ENCODE measurements around the gene ZNF70. TPM values are rescaled to one million over a fixed set of nuclear protein-coding genes. Genes with fewer than 3 reads are reported as not detected.

ZNF70 gene
- total RNA-seq, 1 experiment from 2014 or later, result 3.2 TPM

DNA sequence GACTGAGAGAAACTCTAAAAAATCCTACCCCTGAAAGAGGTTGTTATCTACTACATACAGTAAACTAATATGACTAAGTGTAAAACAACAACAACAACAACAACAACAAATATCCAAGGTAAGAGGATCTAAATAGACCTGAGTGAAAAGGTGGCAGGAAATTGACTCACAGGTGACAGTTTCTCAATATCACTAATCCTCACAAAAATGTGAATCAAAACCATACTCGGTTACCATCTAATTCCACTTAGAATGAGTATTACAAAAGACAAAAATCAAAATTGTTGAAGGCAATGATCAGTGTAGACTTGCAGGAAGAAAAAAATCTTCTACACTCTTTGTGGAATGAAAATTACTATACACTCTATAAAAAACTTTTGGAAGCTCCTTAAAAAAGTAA lies 42.6 kb downstream of the ZNF70 start:
- Histone ChIP-seq H3K4me1 (ENCODE audit: control insufficient read depth, insufficient read depth, low read length) (no peaks in the 10 kb centered on the region), H3K27ac (ENCODE audit: low read length) (no peak overlapping the region), H3K36me3 (ENCODE audit: control insufficient read depth, insufficient read depth, low read length) (peaks cover 4% of the 10 kb centered on the region), H3K27me3 (ENCODE audit: control insufficient read depth, insufficient read depth, low read length) (no peaks in the 10 kb centered on the region), H3K9me3 (ENCODE audit: control insufficient read depth, insufficient read depth, low read depth, low read length) (no peaks in the 10 kb centered on the region), H3K4me3 (ENCODE audit: low read depth in 2 of 2, low read length in 2 of 2) (no peak overlapping the region)
- no TSS peak for BruUV-seq (replicated peaks)
- DNase-seq (ENCODE audit: low read depth, low spot score) (no peak), ATAC-seq (no peak)
- ChIA-PET CTCF (no interaction called here), POLR2A (no interaction called here)
- in situ Hi-C loops (cut with HindIII; ENCODE audit: low pct_unique_long_range_greater_than_20kb, low sequenced_read_pairs) (no loop called here), intact Hi-C loops (cut with micrococcal nuclease; ENCODE audit: unreplicated experiment) (no loop called here)
- TF ChIP-seq, protein P1, sequence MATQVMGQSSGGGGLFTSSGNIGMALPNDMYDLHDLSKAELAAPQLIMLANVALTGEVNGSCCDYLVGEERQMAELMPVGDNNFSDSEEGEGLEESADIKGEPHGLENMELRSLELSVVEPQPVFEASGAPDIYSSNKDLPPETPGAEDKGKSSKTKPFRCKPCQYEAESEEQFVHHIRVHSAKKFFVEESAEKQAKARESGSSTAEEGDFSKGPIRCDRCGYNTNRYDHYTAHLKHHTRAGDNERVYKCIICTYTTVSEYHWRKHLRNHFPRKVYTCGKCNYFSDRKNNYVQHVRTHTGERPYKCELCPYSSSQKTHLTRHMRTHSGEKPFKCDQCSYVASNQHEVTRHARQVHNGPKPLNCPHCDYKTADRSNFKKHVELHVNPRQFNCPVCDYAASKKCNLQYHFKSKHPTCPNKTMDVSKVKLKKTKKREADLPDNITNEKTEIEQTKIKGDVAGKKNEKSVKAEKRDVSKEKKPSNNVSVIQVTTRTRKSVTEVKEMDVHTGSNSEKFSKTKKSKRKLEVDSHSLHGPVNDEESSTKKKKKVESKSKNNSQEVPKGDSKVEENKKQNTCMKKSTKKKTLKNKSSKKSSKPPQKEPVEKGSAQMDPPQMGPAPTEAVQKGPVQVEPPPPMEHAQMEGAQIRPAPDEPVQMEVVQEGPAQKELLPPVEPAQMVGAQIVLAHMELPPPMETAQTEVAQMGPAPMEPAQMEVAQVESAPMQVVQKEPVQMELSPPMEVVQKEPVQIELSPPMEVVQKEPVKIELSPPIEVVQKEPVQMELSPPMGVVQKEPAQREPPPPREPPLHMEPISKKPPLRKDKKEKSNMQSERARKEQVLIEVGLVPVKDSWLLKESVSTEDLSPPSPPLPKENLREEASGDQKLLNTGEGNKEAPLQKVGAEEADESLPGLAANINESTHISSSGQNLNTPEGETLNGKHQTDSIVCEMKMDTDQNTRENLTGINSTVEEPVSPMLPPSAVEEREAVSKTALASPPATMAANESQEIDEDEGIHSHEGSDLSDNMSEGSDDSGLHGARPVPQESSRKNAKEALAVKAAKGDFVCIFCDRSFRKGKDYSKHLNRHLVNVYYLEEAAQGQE (IDR thresholded peaks at IDR 0.05; ENCODE audit: insufficient read depth in 1 of 2, low read depth in 2 of 2, low read length in 1 of 2), result no peak
- TF ChIP-seq TCF7L2 (IDR thresholded peaks at IDR 0.05; ENCODE audit: low read depth, low read length), result no peak
- TF ChIP-seq, protein P2, sequence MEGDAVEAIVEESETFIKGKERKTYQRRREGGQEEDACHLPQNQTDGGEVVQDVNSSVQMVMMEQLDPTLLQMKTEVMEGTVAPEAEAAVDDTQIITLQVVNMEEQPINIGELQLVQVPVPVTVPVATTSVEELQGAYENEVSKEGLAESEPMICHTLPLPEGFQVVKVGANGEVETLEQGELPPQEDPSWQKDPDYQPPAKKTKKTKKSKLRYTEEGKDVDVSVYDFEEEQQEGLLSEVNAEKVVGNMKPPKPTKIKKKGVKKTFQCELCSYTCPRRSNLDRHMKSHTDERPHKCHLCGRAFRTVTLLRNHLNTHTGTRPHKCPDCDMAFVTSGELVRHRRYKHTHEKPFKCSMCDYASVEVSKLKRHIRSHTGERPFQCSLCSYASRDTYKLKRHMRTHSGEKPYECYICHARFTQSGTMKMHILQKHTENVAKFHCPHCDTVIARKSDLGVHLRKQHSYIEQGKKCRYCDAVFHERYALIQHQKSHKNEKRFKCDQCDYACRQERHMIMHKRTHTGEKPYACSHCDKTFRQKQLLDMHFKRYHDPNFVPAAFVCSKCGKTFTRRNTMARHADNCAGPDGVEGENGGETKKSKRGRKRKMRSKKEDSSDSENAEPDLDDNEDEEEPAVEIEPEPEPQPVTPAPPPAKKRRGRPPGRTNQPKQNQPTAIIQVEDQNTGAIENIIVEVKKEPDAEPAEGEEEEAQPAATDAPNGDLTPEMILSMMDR (IDR thresholded peaks at IDR 0.05), result no peak
- TF ChIP-seq SIN3A (IDR thresholded peaks at IDR 0.05; ENCODE audit: borderline replicate concordance, insufficient read depth, low read depth, low read length), result no peak
- TF ChIP-seq POLR2AphosphoS5 (IDR thresholded peaks at IDR 0.05; ENCODE audit: low read depth, low read length), result no peak

DNA sequence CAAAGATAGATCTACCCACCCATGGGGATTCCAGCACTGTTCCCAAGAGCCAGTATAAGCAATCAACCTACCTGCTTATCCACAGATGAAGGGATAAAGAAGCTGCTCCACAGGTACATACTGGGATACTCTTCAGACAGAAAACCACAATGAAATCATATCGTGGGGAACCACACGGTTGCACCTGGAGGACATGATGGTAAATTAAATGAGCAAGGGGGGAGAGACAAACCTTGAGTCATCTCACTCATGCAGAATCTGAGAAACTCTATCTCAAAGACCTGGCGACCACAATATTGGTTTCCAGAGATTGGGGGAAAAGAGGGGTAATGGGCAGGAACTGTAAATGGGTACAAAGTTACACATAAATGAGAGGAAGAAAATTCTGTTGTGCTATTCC lies 45.6 kb downstream of the ZNF70 start:
- no peaks in the 10 kb centered on the region for H3K27me3 ChIP-seq (ENCODE audit: control insufficient read depth, insufficient read depth, low read length)
- no peak overlapping the region for H3K4me3 ChIP-seq (ENCODE audit: low read depth in 2 of 2, low read length in 2 of 2)
- in situ Hi-C loops (cut with HindIII; ENCODE audit: low pct_unique_long_range_greater_than_20kb, low sequenced_read_pairs), result no loop called here
- no peak overlapping the region for H3K27ac ChIP-seq (ENCODE audit: low read length)
- peaks cover 2% of the 10 kb centered on the region; the same call in 1 of the 2 replicates for H3K36me3 ChIP-seq (ENCODE audit: control insufficient read depth, insufficient read depth, low read length)
- POLR2A ChIA-PET, result no interaction called here
- H3K9me3 ChIP-seq (ENCODE audit: control insufficient read depth, insufficient read depth, low read depth, low read length), result no peaks in the 10 kb centered on the region
- DNase-seq (ENCODE audit: low read depth, low spot score) (no peak), ATAC-seq (no peak)
- no peaks in the 10 kb centered on the region for H3K4me1 ChIP-seq (ENCODE audit: control insufficient read depth, insufficient read depth, low read length)
- no TSS peak for BruUV-seq (replicated peaks)
- CTCF ChIA-PET, result no interaction called here
- no peak for TF ChIP-seq TCF7L2 (IDR thresholded peaks at IDR 0.05; ENCODE audit: low read depth, low read length)
- TF ChIP-seq, protein P1 (IDR thresholded peaks at IDR 0.05; ENCODE audit: insufficient read depth in 1 of 2, low read depth in 2 of 2, low read length in 1 of 2), result no peak
- no peak for TF ChIP-seq POLR2AphosphoS5 (IDR thresholded peaks at IDR 0.05; ENCODE audit: low read depth, low read length)
- TF ChIP-seq, protein P2 (IDR thresholded peaks at IDR 0.05), result no peak
- TF ChIP-seq SIN3A (IDR thresholded peaks at IDR 0.05; ENCODE audit: borderline replicate concordance, insufficient read depth, low read depth, low read length), result no peak
- intact Hi-C loops (cut with micrococcal nuclease; ENCODE audit: unreplicated experiment), result no loop called here
